Bronchial epithelial cell (primary cell): Measurements from ENCODE around the gene ST3GAL4. TPM values are rescaled to one million over a fixed set of nuclear protein-coding genes. Genes with fewer than 3 reads are reported as not detected.

ENCODE experiments used
- DNase-seq: peaks from one replicate; pipeline ENCODE4 v3.0.0-alpha.2; 2010; ENCODE audit warnings: low read depth
- FAIRE-seq: peaks from 2 replicates; lab custom pipeline; 2011; peaks lifted over from hg19 to GRCh38; lab: Jason Lieb, UNC
- H3K27me3 ChIP-seq: 2 replicates; pipeline ENCODE4 v1.5.1; 2011; ENCODE audit warnings: low read length; ENCODE audit not compliant: control insufficient read depth, insufficient read depth
- H3K36me3 ChIP-seq: 2 replicates; pipeline ENCODE4 v1.5.1; 2011; ENCODE audit warnings: low read length; ENCODE audit not compliant: control insufficient read depth, insufficient read depth
- H3K4me3 ChIP-seq: 2 replicates; pipeline ENCODE4 v1.5.1; 2011; ENCODE audit warnings: mild to moderate bottlenecking, low read depth, low read length, control low read depth
- total RNA-seq: library from RNA; depleted of rRNA; stranded (reverse); fragments of >200 nt; gene quantifications from 2 replicates; pipeline ENCODE4 v1.2.1, GENCODE V29; 2014
- TF ChIP-seq, protein P1 (sequence below): IDR thresholded peaks from 2 replicates; pipeline ENCODE4 v1.5.1; 2011; ENCODE audit warnings: mild to moderate bottlenecking, moderate library complexity, low read length, control low read depth, inconsistent platforms; ENCODE audit not compliant: insufficient read depth, severe bottlenecking

ST3GAL4 gene
- total RNA-seq, 1 donor from 2014 or later, result 12.4 TPM

DNA sequence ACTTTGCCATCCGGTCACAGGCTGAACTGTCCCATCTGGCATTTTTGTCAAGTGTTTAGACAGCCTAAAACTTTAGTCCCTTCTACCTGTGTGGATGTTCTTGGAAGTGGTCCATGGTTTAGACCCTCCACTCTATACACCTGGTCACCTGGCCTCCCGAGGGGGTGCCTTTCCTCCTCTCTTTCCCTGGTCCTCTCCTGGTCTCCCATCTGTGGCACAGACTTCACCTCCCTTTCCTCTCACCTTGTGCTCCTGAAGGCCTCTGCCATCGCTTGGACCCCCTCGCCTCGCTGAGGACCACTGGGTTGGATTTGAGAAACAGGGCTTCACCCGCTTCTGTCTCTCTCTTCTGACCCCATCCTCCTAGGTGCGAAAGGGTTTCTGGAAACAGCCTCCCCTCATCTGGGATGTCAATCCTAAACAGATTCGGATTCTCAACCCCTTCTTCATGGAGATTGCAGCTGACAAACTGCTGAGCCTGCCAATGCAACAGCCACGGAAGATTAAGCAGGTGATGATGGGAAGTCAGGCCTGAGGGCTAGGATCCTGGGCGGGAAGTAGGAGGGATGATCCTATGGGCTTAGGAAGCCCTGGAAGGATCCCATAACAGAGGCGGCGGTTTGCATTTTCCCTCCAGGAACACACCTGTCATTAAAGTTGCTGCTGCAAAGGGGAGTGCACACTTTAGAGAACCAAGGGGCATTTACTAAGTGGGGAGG is 53.6 kb downstream of the ST3GAL4 start:
- Histone ChIP-seq H3K27me3 (no peaks in the 10 kb centered on the region), H3K4me3 (no peak overlapping the region), H3K36me3 (peaks cover 1% of the 10 kb centered on the region)
- no peak for DNase-seq
- TF ChIP-seq, protein P1, sequence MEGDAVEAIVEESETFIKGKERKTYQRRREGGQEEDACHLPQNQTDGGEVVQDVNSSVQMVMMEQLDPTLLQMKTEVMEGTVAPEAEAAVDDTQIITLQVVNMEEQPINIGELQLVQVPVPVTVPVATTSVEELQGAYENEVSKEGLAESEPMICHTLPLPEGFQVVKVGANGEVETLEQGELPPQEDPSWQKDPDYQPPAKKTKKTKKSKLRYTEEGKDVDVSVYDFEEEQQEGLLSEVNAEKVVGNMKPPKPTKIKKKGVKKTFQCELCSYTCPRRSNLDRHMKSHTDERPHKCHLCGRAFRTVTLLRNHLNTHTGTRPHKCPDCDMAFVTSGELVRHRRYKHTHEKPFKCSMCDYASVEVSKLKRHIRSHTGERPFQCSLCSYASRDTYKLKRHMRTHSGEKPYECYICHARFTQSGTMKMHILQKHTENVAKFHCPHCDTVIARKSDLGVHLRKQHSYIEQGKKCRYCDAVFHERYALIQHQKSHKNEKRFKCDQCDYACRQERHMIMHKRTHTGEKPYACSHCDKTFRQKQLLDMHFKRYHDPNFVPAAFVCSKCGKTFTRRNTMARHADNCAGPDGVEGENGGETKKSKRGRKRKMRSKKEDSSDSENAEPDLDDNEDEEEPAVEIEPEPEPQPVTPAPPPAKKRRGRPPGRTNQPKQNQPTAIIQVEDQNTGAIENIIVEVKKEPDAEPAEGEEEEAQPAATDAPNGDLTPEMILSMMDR, result no peak
- FAIRE-seq, result no peak

DNA sequence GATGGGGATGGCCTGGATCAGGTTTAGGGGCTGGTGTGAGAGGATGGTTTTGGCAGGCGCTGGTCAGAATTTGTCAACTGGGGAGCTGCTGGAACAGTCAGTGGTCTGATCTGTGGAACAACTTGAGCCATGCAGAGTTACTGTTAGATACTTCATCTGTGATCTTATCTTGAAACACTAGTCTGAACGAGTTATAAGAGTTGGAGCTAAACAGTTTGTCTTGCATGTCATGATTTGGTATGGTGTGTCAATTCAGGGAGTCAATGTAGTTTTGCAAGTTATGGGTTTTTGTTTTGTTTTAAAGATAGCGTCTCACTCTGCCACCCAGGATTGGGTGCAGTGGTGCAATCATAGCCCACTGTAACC is 54.1 kb downstream of the ST3GAL4 start:
- no peak overlapping the region for H3K4me3 ChIP-seq
- DNase-seq, result no peak
- FAIRE-seq, result peak; percentile 66
- no peaks in the 10 kb centered on the region for H3K27me3 ChIP-seq
- TF ChIP-seq, protein P1, result no peak
- H3K36me3 ChIP-seq, result peaks cover 1% of the 10 kb centered on the region

DNA sequence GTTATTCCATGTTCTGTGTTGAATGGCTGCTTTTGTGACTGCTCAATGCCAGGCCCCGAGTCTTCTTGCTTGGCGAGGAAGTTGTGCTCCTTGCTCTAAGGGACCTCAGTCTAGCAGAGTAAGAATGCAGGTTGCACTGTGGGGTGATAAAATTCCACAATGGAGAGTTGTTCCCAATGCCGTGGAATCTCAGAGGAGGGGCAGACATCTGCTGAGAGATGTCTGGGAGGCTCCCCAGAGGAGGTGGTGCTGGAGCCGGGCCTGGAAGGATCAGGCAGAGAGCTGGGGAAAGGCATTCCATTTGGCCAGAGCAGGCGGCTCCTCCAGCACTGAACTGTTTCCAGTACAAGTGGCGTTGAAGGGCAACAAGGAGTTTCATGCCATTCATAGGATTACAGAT is 55.2 kb downstream of the ST3GAL4 start:
- Histone ChIP-seq H3K4me3 (no peak overlapping the region), H3K27me3 (no peaks in the 10 kb centered on the region), H3K36me3 (peaks cover 1% of the 10 kb centered on the region)
- TF ChIP-seq, protein P1, result no peak
- DNase-seq, result no peak
- no peak for FAIRE-seq

DNA sequence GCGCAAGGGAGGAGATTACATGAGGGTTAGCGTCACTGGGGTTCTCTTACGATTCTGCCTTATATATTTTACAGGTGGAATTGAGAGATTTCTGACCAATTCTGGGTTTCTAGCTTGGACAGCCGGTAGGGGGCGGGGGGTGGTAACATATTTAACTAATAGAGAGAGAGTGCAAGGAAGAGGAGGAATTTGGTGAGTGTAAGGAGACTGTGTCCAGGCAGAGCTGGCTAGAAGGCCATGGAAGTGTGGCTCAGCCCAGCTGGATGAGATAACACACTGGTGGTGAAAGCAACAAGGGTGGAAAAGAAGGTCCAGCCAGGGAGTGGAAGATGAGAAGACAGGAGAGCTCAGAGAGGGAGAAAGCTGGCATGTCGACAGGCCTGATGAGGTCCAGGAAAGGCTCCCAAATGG is 56.5 kb downstream of the ST3GAL4 start:
- TF ChIP-seq, protein P1, result no peak
- Histone ChIP-seq H3K27me3 (no peaks in the 10 kb centered on the region), H3K36me3 (peaks cover 1% of the 10 kb centered on the region), H3K4me3 (no peak overlapping the region)
- FAIRE-seq, result no peak
- no peak for DNase-seq

DNA sequence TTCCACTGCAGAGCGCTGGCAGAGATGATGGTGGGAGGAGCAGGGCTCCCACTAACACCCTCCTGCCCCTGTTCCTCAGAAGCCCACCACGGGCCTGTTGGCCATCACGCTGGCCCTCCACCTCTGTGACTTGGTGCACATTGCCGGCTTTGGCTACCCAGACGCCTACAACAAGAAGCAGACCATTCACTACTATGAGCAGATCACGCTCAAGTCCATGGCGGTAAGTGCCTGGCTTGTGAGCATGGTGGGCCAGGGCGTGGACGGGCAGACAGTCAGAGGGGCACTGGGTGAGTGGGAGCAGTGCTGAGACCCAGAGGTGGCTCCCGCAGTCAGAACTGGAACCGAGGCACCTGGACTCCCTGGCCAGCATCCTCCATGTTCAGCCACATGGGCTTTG is 57.9 kb downstream of the ST3GAL4 start:
- no peak for DNase-seq
- TF ChIP-seq, protein P1, result no peak
- no peak for FAIRE-seq
- Histone ChIP-seq H3K27me3 (no peaks in the 10 kb centered on the region), H3K36me3 (no peaks in the 10 kb centered on the region), H3K4me3 (no peak overlapping the region)
